NCI-H2227 (cell line): ENCODE measurements around the gene RENBP.
A peak's percentile ranks its signal among the peaks of the same experiment; 100 is the strongest.

Source experiments
- DNase-seq: peaks from one replicate; lab custom pipeline; 2025; ENCODE audit not compliant: unreplicated experiment; lab: John Stamatoyannopoulos, UW

Gene RENBP

DNA sequence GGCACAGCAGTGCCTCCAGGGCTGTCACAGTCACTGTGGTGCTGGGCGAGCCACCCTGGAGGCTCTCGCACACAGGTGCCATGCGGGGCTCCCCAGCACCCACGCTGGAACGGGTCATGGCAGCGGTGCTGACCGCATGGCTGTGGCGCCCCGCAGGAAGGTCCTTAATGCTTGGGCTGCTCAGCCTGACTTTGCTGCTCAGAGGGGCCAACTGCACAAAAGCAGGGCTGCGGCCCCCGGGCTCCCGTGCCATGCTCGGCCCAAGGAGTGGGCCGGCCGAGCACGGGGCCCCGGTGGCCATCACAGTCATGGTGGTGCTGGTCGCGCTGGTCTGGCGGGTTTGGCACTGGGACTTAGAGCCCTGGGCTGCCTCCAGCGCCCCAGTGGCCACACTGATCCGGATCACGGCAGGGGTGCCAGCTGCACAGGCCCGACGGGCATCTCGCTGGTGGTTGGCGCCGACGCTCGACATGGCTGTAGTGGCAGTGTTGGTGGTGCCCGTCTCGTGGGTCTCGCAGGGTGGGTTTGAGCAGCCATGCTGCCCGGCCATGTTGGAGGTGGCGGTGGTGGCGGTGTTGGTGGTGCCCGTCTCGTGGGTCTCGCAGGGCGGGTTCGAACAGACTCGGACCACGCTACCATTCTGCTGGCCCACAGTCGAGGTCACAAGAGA, 10.2 kb upstream of the RENBP start:
- no peak for DNase-seq

DNA sequence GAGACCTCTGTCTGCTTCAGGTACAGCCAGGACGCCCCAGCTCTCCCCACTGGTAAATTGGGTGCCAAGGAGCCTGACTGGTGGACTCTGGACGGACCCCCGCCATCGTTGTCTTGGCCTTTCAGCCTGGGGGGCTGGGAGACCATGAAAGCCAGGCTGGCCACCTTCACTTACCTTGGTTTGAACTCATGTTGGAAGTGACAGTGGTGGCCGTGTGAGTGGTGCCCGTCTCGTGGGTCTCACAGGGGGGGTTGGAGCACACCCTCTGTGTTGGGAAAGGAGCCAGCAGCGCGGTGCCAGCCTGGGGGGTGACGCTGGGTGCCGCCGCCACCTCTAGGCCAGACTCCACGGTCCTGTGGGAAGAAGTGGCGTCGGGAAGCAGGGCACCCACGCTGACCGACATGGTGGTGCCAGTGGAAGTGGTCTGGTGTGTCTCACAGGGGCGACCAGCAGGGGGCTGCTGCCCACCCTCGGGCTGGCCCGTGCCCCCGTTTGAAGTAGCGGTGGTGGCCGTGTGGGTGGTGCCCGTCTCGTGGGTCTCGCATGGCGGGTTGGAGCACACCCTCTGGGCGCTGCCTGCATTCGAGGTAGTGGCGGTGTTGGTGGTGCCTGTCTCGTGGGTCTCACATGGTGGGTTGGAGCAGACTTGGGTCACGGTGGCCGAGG, 9.6 kb upstream of the RENBP start:
- DNase-seq, result no peak

DNA sequence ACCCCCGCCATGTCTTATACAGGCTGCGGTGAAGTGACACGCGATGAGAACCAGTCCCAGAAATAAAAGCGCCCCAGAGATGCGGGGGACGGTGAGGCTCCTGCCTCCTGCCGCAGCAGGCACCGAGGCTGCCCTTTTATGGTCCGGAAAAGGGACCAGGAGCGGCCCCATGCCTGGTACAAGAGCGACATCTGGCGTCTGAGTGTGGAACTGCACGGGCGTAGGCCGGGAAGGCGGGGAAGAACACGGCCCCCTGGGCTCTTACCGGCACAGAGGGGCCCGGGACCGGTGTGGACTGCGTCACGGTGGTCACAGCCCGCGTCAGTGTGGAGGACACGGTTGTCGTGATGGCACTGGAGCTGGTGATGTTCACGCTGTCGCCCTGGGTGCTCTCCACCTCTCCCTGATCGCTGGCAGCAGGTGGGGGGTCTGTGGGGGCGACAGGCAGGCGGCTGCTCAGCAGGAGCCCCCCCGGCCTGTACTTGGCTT, 8.9 kb upstream of the RENBP start:
- peak; percentile 85 for DNase-seq

DNA sequence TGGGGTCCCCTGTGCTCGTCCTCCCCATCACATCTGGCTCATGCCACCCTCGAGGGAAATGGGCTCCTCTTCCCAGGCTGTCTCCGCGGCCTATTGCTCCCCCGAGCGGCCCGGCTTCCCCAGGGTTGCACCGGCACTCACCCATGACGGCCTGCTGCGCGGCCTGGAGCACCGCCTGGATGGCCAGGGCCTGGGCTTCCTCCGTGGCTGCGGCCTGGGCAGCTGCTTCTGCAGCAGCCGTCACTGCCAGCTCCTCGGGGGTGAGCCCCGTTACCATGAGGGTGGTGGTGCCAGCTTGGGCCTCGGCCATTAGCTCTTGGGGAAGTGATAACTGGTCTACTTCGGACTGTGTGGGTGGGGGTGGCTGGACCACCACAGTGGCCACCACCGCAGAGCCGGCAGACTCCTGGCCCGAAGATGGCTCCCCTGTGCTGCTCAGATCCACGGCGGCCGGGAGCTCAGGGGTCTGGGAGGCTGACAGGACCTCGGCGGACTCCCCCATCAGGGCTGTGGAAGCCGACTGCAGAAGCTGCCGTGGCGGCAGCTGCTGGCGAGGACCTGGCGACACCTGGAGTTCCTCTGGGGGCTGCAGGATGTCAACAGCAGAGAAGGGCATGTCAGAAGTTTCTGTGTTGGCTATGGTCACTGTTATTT, 8.1 kb upstream of the RENBP start:
- no peak for DNase-seq

DNA sequence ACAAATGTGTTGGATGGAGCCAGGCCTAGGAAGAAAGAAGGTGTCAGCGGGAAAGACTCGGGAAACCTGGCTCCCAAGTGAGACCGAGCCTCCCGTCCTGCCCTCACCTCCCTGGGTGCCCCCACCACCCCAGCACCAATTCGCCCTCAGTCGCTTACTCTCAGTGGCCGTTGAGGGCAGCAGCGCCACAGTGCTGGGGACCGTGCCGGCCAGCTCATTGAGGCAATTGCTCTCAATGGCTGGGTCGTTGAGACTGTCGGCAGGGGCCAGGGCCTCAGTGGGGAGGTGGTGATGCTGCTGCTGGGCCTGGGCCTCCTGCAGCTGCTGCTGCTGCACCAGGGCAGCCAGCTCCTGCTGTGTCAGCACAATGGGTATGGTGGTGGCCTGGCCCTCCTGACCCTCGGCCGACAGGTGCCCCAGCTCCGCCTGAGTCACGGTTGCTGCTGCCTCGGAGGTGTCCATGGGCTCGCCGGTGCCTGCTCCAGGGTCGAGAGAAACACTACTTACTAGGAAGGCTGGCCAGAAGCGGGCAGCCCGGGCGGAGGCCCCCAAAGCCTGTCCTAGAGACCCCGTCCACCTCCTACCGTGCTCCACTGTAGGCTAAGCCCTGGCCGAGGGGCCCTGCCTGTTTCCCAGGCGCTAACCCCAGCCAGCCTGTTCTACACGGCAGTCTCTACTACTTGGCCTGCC, 7.4 kb upstream of the RENBP start:
- no peak for DNase-seq

DNA sequence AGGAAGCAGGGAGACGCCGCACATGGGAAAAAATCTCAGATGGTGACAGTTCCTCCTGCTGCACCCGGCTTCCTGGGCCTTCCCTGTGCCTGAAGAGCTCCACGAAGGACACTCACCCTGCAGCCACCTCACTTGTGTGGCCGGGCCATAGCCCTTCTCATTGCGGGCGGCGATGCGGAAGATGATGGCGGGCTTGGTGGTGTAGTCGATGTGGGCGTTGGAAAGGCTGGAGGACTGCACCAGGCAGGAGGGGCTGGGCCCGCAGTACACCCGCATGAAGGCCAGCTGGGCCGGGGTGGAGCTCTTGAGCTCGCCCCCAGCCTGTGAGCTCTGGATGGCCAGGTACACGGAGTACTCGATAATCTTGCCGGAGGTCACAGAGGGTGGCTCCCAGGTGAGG, 5.7 kb upstream of the RENBP start:
- no peak for DNase-seq

DNA sequence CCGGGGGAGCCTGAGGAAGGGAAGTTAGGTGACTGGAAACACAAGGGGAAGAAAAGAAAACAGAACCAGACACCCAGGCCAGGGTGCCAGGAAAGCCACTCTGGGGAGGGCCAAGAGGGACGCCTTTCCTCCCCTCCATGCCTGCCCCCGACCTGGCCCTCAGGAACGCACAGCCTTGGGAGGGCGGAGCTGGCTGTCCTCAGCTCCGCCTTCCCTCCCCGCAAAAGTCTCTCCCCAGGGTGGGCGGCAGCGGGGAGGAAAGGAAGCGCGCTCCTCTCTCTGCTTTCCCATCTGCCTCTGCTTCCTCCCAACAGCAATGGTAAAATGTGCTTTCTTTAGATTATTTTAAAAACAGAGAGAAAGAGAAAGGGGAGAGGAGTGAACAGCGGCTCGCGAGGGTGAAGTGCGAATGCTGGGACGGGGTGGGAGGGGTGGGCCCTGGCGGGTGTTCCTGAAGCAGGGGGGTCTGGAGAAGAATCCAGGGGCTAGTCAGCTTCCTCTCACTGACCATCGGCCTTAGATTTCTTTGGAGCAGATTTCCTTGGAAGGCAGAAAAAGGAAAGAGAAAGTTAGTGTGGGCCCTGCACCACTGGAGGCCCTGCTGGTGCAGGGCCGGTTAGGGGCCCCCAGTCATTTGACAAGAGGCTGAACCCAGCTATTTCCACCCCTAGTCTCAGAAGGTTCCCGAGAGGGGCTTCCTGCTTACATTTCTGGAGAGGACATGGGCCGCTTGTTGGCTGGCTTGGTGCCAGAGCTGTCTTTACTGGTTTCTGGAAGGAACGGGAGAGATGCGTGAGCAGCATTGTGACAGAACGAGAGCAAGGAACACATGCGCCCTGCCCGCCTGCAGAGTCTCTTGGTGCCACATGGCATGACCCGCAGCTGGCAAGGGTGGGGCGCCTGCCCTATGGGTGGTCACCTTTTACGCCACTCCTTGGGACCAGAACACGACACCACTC, 4.7 kb upstream of the RENBP start:
- DNase-seq, result peak; percentile 12

DNA sequence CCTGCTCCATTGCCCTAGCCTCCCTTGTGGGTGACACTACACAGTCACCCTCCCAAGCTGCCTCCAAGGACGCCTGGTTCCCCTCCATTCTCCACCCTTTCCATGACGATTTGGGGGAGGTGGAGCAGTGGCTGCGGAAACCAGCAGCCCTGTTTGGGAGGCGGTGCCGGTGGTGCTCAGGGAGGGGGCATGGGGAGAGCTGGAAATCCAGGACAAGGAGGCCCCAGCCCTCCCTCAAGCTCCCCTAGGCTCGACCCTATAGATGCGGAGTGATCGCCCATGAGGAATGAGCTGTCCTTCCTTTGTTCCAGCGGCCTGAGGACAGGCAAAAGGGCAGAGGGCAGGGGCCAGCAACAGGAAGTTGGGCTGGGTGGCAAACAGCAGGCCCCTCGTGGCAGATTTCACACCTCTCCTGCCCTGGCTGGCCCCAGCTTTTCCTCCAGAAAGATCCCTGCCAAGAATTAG, 3.6 kb upstream of the RENBP start:
- no peak for DNase-seq

DNA sequence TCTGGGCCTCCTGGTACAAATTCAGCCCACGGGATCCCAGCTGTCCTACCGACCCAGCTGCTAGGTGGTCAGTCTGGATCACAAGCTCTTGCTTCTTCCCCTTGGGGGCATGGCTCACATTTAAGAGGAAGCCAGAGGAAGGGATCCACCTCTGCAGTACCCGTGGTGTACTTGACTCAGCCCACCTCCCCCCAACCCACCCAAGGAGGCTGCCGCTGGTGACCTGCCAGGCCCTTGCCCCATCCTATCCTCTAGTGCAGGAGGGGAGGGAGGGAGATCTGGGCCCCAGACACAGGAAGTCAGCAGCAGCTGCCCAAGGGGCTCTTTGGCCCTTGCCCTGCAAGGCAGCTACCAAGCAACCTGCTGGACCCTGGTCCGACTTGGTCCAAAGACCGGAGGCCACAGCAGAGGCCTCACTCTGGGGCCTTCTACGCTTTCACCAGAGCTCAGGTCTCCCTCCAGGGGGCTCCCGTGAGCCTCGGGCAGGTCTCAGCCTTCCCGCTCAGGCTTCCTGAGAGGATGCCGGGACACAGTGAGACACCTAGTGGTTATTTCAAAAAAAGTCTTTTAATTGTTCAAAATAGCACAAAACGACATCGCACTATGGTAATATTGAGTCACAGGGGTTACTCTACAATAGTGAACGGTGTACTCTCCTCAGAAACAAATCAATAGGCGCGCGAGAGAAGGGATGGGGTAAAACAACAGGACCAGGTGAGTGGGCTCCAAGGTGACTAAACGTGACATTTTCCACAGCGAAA, 2.7 kb upstream of the RENBP start:
- DNase-seq, result peak; percentile 83

DNA sequence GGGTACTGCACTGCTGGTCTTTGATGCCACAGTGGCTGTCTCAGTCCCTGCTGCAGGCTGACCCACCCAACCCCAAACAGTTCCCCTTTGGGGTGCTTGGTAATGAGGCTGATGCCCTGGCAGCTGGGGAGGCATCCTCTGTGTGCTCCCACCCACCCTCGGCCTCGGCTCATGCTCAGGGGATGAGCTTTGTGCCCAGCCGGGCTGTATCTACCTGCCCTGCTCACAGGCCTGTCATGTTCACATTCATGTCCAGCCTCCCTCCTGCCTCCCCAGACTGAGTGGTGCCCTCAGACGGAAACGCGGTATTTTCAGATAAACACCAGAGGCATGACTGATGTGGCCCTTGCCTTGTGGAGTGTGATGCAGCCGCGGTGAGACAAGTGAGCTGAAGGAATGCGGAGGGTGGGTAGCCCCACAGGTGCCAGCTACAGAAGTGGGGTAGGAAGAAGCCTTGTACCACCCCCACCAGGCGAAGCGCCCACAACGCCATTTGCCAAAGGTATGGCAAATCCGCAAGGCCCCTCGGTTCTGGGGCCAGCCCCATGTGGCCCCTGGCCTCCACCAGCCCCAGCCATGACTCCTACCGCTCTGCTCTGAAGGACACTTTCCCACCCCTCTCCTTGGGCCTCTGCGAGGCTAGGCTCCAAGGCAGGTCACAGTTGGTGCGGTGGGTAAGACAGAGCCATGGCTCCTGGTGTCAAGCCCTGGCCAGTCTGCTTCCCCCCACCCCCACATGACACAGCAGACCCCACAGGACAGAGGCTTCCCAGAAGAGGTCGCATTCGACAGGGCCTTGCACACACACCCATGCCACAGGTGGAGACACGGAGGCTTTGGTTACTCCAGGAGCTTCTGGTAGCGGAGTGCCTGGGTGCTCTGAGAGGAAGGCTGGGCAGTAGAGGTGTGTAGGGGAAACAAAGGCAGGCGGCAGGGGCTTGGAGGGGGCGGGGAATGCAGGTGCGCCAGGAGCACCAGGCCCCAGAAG, 1.8 kb upstream of the RENBP start:
- DNase-seq, result no peak

DNA sequence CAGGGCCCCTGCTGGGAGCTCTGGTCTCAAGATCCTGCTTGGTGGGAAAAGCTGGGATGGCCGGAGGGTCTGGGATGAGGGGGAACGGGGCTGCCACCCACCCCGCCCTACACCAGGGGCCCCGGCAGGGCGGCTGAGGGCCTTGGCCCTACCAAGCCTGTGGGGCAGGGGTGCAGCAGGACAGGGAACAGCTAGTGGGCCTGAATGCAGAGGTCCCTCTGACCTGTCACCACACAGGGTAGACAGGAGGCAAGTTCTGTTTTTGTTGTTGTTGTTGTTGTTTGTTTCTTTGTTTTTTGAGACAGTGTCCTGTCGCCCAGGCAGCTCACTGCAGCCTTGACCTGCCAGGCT, 332 bp upstream of the RENBP start:
- no peak for DNase-seq

DNA sequence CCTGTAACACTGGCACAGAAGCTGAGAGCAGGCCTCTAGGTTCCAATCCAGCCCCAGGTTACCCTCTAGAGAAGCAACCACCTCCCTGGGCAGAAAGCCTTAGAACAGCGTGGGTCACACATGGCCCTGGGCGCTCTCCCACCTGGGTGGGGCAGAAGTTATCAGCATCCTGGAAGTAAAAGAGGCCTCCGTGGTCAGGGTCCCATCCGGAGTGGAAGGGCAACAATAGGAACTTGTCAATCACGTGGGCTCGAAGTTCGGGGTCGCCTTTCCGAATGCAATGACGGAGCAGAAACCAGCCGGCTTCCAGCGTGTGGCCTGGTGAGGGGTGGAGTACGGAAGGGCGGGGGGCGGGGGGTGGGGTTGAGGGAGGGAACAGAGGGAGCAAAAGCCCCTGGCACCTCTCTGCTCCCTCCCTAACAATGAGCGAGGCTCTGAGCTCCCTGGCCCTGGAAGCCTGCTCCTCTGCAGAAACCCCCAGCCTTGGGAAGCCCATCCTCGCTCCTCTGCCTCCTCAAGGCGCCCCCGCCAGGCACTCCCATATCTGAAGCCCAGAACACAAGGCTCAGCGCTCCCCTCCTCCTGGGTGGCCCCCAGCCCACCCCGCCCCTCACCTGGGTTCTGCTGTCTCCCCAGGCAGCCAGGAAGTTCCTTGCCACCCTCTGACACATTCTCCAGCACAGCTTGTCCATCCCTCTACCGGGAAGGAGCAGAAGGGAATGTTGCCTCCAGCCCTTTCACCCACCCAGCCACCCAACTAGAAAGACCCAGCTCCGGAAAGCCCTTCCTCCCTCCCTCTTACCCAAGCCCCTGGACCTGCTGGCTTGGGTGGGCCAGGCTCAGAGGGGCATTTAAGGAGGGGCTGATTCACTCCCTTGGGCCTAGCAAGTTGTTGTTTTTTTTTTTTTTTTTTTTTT, 2.8 kb downstream of the RENBP start:
- no peak for DNase-seq

DNA sequence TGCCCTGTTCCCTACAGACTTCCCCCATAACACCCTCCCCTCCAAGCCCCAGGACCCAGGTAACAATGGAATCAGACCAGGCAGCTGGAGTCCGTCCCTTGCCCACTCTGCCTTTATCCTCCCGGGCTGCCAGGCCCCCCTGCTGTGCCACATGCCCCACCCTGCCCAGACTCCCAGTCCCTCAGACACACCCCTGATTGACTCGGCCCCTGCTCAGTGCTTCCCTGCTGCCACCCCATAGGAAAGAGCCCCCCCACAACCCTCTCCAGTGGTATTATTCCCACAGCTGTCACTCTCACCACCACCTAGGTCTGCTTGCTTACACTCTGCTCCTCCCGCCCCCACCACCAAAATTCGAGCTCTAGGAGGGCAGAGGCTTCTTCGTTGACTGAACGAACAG, 4.9 kb downstream of the RENBP start:
- no peak for DNase-seq

DNA sequence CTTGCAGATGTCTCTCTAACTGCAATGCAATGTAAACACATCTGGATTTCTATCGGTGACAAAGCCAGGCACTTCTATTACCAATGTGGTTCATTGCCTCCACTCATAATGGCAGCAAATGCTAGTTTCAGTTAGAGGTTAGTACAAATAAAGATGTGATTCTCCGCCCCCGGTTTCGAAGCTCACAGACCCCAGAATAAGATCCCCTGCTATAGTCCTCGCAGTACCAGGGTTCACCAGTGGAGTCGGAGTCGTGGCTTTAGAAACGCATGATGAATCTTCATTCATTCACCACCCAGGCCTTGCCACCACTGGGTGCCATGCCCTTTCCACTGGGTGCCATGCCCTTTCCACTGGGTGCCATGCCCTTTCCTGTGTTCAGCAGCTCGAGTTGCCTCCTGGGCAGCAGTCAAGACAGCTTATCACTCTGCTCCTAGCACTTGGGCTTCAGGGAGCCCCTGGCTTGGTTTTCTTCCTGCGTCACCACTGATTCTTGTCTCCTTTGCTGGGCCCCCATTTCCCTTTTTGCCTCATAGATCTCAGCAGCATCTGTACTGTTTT, 6.1 kb downstream of the RENBP start:
- no peak for DNase-seq

DNA sequence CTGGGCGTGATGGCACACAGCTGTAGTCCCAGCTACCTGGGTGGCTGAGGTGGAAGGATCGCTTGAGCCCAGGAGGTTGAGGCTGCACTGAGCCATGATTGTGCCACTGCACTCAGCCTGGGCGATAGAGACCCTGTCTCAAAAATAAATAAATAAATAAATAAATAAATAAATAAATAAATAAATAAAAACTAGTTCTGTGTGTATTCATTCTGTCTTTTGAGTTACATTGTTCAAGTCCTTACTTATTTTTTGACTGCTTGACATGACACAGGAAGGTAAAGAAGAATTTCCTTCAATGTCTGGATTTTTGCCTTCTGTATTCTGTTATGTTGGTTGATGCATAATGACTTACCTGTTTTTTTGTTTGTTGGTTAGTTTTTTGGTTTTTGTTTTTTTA, 7.4 kb downstream of the RENBP start:
- DNase-seq, result no peak

DNA sequence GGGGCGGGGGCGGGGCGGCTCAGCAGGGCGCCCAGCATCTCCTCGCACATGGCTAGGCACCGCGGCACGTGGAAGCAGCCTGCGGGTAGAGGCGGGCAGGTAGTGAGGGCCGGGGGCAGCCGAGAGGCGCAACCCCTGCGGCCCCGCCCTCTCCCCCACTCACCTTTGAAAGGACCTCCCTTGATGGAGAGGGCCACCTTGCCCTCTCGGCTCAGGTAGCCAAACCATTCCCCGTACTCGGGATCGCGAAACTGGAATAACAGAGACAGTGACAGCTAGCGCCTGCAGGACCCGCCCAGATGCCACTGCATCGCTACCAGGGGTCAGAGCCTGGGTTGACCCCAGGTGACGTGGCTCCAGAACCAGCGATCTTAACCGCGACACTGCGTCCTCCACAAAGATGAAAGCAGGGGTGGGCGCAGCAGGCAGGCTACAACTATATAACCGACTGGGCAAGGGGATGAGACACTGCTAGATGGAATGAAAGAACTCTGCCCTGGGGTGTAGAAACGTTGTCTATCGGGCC, 9.1 kb downstream of the RENBP start:
- peak; percentile 37 for DNase-seq

DNA sequence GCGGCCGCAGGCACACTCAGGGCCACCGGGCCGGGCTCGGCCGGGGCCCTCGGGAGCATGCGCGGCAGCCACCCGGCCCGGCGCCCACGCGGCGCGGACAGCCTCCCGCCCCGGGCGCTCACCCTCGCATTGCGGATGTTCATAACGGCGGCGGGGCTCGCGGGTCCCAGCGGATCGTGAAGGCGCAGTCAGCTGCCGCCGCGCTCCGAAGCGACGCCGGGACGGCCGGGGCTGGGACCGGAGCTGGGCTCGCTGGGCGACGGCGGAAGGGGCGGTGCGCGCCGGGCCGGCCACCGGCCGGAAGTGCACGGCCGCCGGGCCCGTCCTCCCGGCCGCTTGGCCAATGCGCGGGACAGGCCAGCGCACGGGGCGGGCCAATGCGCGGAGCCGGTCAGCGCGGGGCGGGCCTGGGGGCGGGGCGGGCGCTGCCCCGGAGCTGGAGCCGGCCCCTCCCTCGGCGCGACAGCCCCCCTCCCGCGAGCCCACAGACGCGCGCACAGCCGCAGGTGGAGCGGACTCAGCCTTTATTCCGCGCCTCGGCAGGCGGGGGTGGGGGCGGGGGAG, 9.6 kb downstream of the RENBP start, which contains the start of gene NAA10:
NAA10 (minus strand) TSS at position 276 of the 564 bp plus-strand sequence; CDS start at position 143, 133 bp downstream.
- peak; percentile 91 for DNase-seq
